MM.1S (cell line): ENCODE data around the gene THEM4.

Experiments used
- DNase-seq: peaks from one replicate; pipeline ENCODE4 v3.0.0-alpha.2; 2015
- H2AFZ ChIP-seq: fragments of 300-600 bp; sonication (generic); 2 replicates; pipeline ENCODE4 v1.6.0; 2016; ENCODE audit warnings: antibody characterized with exemption, low read length
- H3F3A ChIP-seq: fragments of 300-600 bp; sonication (generic); 2 replicates; pipeline ENCODE4 v1.6.1; 2016; ENCODE audit warnings: mild to moderate bottlenecking, antibody characterized with exemption, low read length, moderate library complexity, mixed read lengths; ENCODE audit not compliant: insufficient read depth
- H3K27ac ChIP-seq: fragments of 300-600 bp; sonication (generic); 2 replicates; pipeline ENCODE4 v1.5.1; 2016; ENCODE audit warnings: mild to moderate bottlenecking, low read length
- H3K27me3 ChIP-seq: fragments of 300-600 bp; sonication (generic); replicated peaks from 2 replicates; pipeline ENCODE4 v1.6.0; 2016; ENCODE audit warnings: low read length; ENCODE audit not compliant: insufficient read depth
- H3K36me3 ChIP-seq: fragments of 300-600 bp; sonication (generic); replicated peaks from 2 replicates; pipeline ENCODE4 v1.6.1; 2016; ENCODE audit warnings: mild to moderate bottlenecking, low read length, mixed read lengths; ENCODE audit not compliant: insufficient read depth
- H3K4me1 ChIP-seq: fragments of 300-600 bp; sonication (generic); 2 replicates; pipeline ENCODE4 v1.6.1; 2016; ENCODE audit warnings: low read length, mixed read lengths
- H3K4me2 ChIP-seq: fragments of 300-600 bp; sonication (generic); 2 replicates; pipeline ENCODE4 v1.6.0; 2016; ENCODE audit warnings: low read depth, low read length
- H3K4me3 ChIP-seq: fragments of 300-600 bp; sonication (generic); 2 replicates; pipeline ENCODE4 v1.5.1; 2016; ENCODE audit warnings: low read length, mixed read lengths
- H3K79me2 ChIP-seq: fragments of 300-600 bp; sonication (generic); 2 replicates; pipeline ENCODE4 v1.6.1; 2016; ENCODE audit warnings: mixed run types, low read length, mixed read lengths
- H3K9ac ChIP-seq: fragments of 300-600 bp; sonication (generic); 2 replicates; pipeline ENCODE4 v1.6.1; 2016; ENCODE audit warnings: low read length, mixed read lengths
- H3K9me2 ChIP-seq: fragments of 300-600 bp; sonication (generic); replicated peaks from 2 replicates; pipeline ENCODE4 v1.6.1; 2016; ENCODE audit warnings: mild to moderate bottlenecking, low read length, mixed read lengths; ENCODE audit not compliant: insufficient read depth
- H3K9me3 ChIP-seq: fragments of 300-600 bp; sonication (generic); replicated peaks from 2 replicates; pipeline ENCODE4 v1.6.1; 2016; ENCODE audit warnings: mild to moderate bottlenecking, low read length, mixed read lengths; ENCODE audit not compliant: insufficient read depth
- H4K20me1 ChIP-seq: fragments of 300-600 bp; sonication (generic); 2 replicates; pipeline ENCODE4 v1.6.1; 2016; ENCODE audit warnings: mild to moderate bottlenecking, low read length, moderate library complexity, mixed read lengths; ENCODE audit not compliant: insufficient read depth
- CTCF ChIP-seq: fragments of 300-600 bp; sonication (generic); IDR thresholded peaks from 2 replicates; pipeline ENCODE4 v1.5.1; 2016; ENCODE audit warnings: antibody characterized with exemption, low read length, mixed read lengths
- EZH2 ChIP-seq: fragments of 300-600 bp; sonication (generic); optimal IDR thresholded peaks from 2 replicates; pipeline ENCODE3; 2017; ENCODE audit warnings: low read depth, mild to moderate bottlenecking, antibody characterized with exemption, low read length, mixed read lengths
- EZH2phosphoT487 ChIP-seq: fragments of 300-600 bp; sonication (generic); IDR thresholded peaks from 2 replicates; pipeline ENCODE4 v1.6.1; 2018; ENCODE audit warnings: antibody characterized with exemption, low read length

The THEM4 gene

GRCh38 chr1:151830055-151830454, 79.3 kb downstream of the THEM4 start:
- H3K9ac ChIP-seq, result no peak overlapping the region
- TF ChIP-seq CTCF, result no peak
- no peak for TF ChIP-seq EZH2
- TF ChIP-seq EZH2phosphoT487, result no peak
- peaks cover 38% of the 10 kb centered on the region for H3K4me1 ChIP-seq
- H3F3A ChIP-seq, result no peaks in the 10 kb centered on the region
- H3K79me2 ChIP-seq, result no peaks in the 10 kb centered on the region
- H4K20me1 ChIP-seq, result no peaks in the 10 kb centered on the region
- no peak overlapping the region for H3K4me3 ChIP-seq
- H2AFZ ChIP-seq, result 0 out of 2 replicates have a peak overlapping the region, but pooled peaks have one; percentile 44
- no peak for DNase-seq
- H3K27ac ChIP-seq, result no peak overlapping the region
- H3K36me3 ChIP-seq, result no peaks in the 10 kb centered on the region
- H3K4me2 ChIP-seq, result peak overlapping the region; percentile 14; the same call in 1 of the 2 replicates
- no peaks in the 10 kb centered on the region for H3K27me3 ChIP-seq
- H3K9me3 ChIP-seq, result no peaks in the 10 kb centered on the region
- no peaks in the 10 kb centered on the region for H3K9me2 ChIP-seq

GRCh38 chr1:151829352-151830046, 79.8 kb downstream of the THEM4 start:
- DNase-seq, result no peak
- no peaks in the 10 kb centered on the region for H3F3A ChIP-seq
- peaks cover 36% of the 10 kb centered on the region for H3K4me1 ChIP-seq
- H3K4me3 ChIP-seq, result no peak overlapping the region
- H3K4me2 ChIP-seq, result no peak overlapping the region
- H3K9ac ChIP-seq, result no peak overlapping the region
- no peaks in the 10 kb centered on the region for H3K36me3 ChIP-seq
- H3K79me2 ChIP-seq, result no peaks in the 10 kb centered on the region
- H3K27ac ChIP-seq, result no peak overlapping the region
- no peaks in the 10 kb centered on the region for H3K9me3 ChIP-seq
- no peak overlapping the region for H2AFZ ChIP-seq
- H3K27me3 ChIP-seq, result no peaks in the 10 kb centered on the region
- H3K9me2 ChIP-seq, result no peaks in the 10 kb centered on the region
- H4K20me1 ChIP-seq, result no peaks in the 10 kb centered on the region
- no peak for TF ChIP-seq CTCF
- no peak for TF ChIP-seq EZH2phosphoT487
- no peak for TF ChIP-seq EZH2

- no peak overlapping the region for H3K27ac ChIP-seq
- no peak overlapping the region for H3K9ac ChIP-seq
- no peaks in the 10 kb centered on the region for H4K20me1 ChIP-seq
- H3K36me3 ChIP-seq, result no peaks in the 10 kb centered on the region
- H3K4me3 ChIP-seq, result no peak overlapping the region
- no peaks in the 10 kb centered on the region for H3F3A ChIP-seq
- TF ChIP-seq EZH2, result no peak
- TF ChIP-seq CTCF, result no peak
- TF ChIP-seq EZH2phosphoT487, result no peak
- H3K4me1 ChIP-seq, result peaks cover 30% of the 10 kb centered on the region
- H3K9me2 ChIP-seq, result no peaks in the 10 kb centered on the region
- H3K27me3 ChIP-seq, result no peaks in the 10 kb centered on the region
- H3K4me2 ChIP-seq, result no peak overlapping the region
- no peaks in the 10 kb centered on the region for H3K9me3 ChIP-seq
- H2AFZ ChIP-seq, result no peak overlapping the region
- no peaks in the 10 kb centered on the region for H3K79me2 ChIP-seq
- no peak for DNase-seq
Measured at GRCh38 chr1:151828921-151829320, 80.4 kb downstream of the THEM4 start.
